K562 (cell line): ENCODE measurements around the gene CXCL6. TPM values are rescaled to one million over a fixed set of nuclear protein-coding genes. Genes with fewer than 3 reads are reported as not detected.

Experiments used
- BRF1 ChIP-seq: IDR thresholded peaks from 3 replicates; pipeline ENCODE4 v1.6.1; 2011; ENCODE audit warnings: borderline replicate concordance, mild to moderate bottlenecking; ENCODE audit not compliant: insufficient read length; ENCODE audit errors: extremely low read depth
- CCNT2 ChIP-seq: IDR thresholded peaks from 2 replicates; pipeline ENCODE4 v1.6.1; 2011; ENCODE audit warnings: borderline replicate concordance, low read depth, mild to moderate bottlenecking, moderate library complexity, mixed read lengths, low read length; ENCODE audit not compliant: insufficient read length; ENCODE audit errors: extremely low read depth
- E2F6 ChIP-seq, 2 experiments: IDR thresholded peaks; 2 replicates each; pipeline ENCODE4 v1.6.1; 2011; ENCODE audit warnings: borderline replicate concordance in 1 of 2, control low read depth in 1 of 2, low read depth in 1 of 2, low read length in 1 of 2, mild to moderate bottlenecking in 1 of 2, mixed read lengths in 1 of 2, moderate library complexity in 1 of 2; ENCODE audit not compliant: insufficient read depth in 1 of 2, insufficient read length in 1 of 2, poor library complexity in 1 of 2, severe bottlenecking in 1 of 2; ENCODE audit errors: extremely low read depth in 1 of 2
- HDGF ChIP-seq: fragments of 450-650 bp; IDR thresholded peaks from 2 replicates; pipeline ENCODE4 v1.6.1; 2016
- KAT2B ChIP-seq: IDR thresholded peaks from one replicate; pipeline ENCODE4 v1.6.1; 2012; ENCODE audit warnings: low read depth, mild to moderate bottlenecking, control low read depth, inconsistent platforms, low read length, moderate library complexity
- MAZ ChIP-seq, 2 experiments: fragments of 450-650 bp in 1 of 2; sonication (generic) in 1 of 2; formaldehyde crosslinking; IDR thresholded peaks in 1 of 2; conservative IDR thresholded peaks in 1 of 2; 2 replicates each; pipeline versions ENCODE4 v1.4.0 to v1.5.0; 2020; ENCODE audit warnings: mild to moderate bottlenecking in 1 of 2, missing genetic modification reagents in 1 of 2
- SRSF7 ChIP-seq: fragments of 200-400 bp; formaldehyde crosslinking; optimal IDR thresholded peaks from 2 replicates; pipeline ENCODE3; 2017; ENCODE audit warnings: mild to moderate bottlenecking, low read depth, low read length
- ZBTB7A ChIP-seq: IDR thresholded peaks from 2 replicates; pipeline ENCODE4 v1.6.1; 2011; ENCODE audit warnings: low read depth, mild to moderate bottlenecking, low read length, moderate library complexity, borderline replicate concordance; ENCODE audit not compliant: control insufficient read depth
- ZNF764 ChIP-seq: fragments of 250-450 bp; sonication (Bioruptor Pico); IDR thresholded peaks from 2 replicates; pipeline ENCODE4 v1.4.0; 2020; ENCODE audit warnings: low read depth, mild to moderate bottlenecking, moderate library complexity
- ZNF830 ChIP-seq: fragments of 250-450 bp; sonication (Bioruptor Pico); IDR thresholded peaks from 2 replicates; pipeline ENCODE4 v1.5.0; 2021; ENCODE audit warnings: mild to moderate bottlenecking
- polyA plus RNA-seq, 8 experiments: library from polyadenylated mRNA; depleted of rRNA in 4 of 8; stranded (reverse) in 5 of 8; unstranded in 3 of 8; fragments of >200 nt; fragmentation: Nextera tagmentation in 2 of 8; fragmentation: Illumina TruSeq in 1 of 8; extraction: Ambion mirVana in 2 of 8; extraction: Trizol in 1 of 8; gene quantifications; 2 replicates each; pipeline versions ENCODE4 v1.2.1 to v1.2.3, GENCODE V29; 2011 to 2014; ENCODE audit warnings: inconsistent platforms in 1 of 8, missing spikeins in 1 of 8
- total RNA-seq, 7 experiments: library from RNA; depleted of rRNA in 6 of 7; stranded (reverse); fragments of >200 nt in 6 of 7; fragmentation: Illumina TruSeq in 2 of 7; extraction: Trizol in 2 of 7; gene quantifications; 2 replicates each; pipeline versions ENCODE4 v1.2.1 to v1.2.3, GENCODE V29; 2011 to 2021; ENCODE audit warnings: low replicate concordance in 1 of 7
- TF ChIP-seq, protein P1 (sequence below), 2 experiments: IDR thresholded peaks; 2 replicates each; pipeline ENCODE4 v1.6.1; 2012; ENCODE audit warnings: improper control_type of control experiment in 2 of 2, low read depth in 2 of 2, low read length in 2 of 2, borderline replicate concordance in 1 of 2
- TF ChIP-seq, protein P2 (sequence below): sonication (generic); formaldehyde crosslinking; IDR thresholded peaks from 2 replicates; pipeline ENCODE4 v1.8.0; 2022; ENCODE audit warnings: mild to moderate bottlenecking, missing genetic modification reagents
- TF ChIP-seq, protein P3 (sequence below): fragments of 250-450 bp; sonication (Bioruptor Pico); IDR thresholded peaks from 2 replicates; pipeline ENCODE4 v1.4.0; 2020; ENCODE audit warnings: mild to moderate bottlenecking, moderate library complexity

The CXCL6 gene
- total and polyA plus RNA-seq, 9 of the 15 experiments (the other 6 are each of a cell fraction or from before 2014, with no cell fraction given) = not detected

DNA sequence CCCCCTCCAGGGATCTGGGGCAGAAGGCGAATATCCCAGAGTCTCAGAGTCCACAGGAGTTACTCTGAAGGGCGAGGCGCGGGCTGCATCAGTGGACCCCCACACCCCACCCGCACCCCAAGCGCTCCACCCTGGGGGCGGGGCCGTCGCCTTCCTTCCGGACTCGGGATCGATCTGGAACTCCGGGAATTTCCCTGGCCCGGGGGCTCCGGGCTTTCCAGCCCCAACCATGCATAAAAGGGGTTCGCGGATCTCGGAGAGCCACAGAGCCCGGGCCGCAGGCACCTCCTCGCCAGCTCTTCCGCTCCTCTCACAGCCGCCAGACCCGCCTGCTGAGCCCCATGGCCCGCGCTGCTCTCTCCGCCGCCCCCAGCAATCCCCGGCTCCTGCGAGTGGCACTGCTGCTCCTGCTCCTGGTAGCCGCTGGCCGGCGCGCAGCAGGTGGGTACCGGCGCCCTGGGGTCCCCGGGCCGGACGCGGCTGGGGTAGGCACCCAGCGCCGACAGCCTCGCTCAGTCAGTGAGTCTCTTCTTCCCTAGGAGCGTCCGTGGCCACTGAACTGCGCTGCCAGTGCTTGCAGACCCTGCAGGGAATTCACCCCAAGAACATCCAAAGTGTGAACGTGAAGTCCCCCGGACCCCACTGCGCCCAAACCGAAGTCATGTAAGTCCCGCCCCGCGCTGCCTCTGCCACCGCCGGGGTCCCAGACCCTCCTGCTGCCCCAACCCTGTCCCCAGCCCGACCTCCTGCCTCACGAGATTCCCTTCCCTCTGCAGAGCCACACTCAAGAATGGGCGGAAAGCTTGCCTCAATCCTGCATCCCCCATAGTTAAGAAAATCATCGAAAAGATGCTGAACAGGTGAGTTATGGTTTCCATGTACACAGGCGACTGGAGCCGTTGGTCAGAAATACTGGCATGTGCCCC, 32.9 kb downstream of the CXCL6 start, which contains the start of gene CXCL1 (continued):
- TF ChIP-seq BRF1 = no peak
- TF ChIP-seq ZBTB7A = peak; percentile 83; the same call in 1 of the 2 replicates
- TF ChIP-seq, protein P1, sequence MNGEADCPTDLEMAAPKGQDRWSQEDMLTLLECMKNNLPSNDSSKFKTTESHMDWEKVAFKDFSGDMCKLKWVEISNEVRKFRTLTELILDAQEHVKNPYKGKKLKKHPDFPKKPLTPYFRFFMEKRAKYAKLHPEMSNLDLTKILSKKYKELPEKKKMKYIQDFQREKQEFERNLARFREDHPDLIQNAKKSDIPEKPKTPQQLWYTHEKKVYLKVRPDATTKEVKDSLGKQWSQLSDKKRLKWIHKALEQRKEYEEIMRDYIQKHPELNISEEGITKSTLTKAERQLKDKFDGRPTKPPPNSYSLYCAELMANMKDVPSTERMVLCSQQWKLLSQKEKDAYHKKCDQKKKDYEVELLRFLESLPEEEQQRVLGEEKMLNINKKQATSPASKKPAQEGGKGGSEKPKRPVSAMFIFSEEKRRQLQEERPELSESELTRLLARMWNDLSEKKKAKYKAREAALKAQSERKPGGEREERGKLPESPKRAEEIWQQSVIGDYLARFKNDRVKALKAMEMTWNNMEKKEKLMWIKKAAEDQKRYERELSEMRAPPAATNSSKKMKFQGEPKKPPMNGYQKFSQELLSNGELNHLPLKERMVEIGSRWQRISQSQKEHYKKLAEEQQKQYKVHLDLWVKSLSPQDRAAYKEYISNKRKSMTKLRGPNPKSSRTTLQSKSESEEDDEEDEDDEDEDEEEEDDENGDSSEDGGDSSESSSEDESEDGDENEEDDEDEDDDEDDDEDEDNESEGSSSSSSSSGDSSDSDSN (IDR thresholded peaks at IDR 0.05; ENCODE audit: borderline replicate concordance in 1 of 2, low read depth in 2 of 2, low read length in 2 of 2) = 0 out of 4 replicates have a peak, but pooled peaks of 1 of the 2 experiments have one; percentile 56
- no peak for TF ChIP-seq ZNF764 (CRISPR knock-in tag)
- no peak for TF ChIP-seq KAT2B
- TF ChIP-seq, protein P2, sequence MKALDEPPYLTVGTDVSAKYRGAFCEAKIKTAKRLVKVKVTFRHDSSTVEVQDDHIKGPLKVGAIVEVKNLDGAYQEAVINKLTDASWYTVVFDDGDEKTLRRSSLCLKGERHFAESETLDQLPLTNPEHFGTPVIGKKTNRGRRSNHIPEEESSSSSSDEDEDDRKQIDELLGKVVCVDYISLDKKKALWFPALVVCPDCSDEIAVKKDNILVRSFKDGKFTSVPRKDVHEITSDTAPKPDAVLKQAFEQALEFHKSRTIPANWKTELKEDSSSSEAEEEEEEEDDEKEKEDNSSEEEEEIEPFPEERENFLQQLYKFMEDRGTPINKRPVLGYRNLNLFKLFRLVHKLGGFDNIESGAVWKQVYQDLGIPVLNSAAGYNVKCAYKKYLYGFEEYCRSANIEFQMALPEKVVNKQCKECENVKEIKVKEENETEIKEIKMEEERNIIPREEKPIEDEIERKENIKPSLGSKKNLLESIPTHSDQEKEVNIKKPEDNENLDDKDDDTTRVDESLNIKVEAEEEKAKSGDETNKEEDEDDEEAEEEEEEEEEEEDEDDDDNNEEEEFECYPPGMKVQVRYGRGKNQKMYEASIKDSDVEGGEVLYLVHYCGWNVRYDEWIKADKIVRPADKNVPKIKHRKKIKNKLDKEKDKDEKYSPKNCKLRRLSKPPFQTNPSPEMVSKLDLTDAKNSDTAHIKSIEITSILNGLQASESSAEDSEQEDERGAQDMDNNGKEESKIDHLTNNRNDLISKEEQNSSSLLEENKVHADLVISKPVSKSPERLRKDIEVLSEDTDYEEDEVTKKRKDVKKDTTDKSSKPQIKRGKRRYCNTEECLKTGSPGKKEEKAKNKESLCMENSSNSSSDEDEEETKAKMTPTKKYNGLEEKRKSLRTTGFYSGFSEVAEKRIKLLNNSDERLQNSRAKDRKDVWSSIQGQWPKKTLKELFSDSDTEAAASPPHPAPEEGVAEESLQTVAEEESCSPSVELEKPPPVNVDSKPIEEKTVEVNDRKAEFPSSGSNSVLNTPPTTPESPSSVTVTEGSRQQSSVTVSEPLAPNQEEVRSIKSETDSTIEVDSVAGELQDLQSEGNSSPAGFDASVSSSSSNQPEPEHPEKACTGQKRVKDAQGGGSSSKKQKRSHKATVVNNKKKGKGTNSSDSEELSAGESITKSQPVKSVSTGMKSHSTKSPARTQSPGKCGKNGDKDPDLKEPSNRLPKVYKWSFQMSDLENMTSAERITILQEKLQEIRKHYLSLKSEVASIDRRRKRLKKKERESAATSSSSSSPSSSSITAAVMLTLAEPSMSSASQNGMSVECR (CRISPR knock-in tag) = 0 out of 2 replicates have a peak, but pooled peaks have one; percentile 15
- TF ChIP-seq, protein P3, sequence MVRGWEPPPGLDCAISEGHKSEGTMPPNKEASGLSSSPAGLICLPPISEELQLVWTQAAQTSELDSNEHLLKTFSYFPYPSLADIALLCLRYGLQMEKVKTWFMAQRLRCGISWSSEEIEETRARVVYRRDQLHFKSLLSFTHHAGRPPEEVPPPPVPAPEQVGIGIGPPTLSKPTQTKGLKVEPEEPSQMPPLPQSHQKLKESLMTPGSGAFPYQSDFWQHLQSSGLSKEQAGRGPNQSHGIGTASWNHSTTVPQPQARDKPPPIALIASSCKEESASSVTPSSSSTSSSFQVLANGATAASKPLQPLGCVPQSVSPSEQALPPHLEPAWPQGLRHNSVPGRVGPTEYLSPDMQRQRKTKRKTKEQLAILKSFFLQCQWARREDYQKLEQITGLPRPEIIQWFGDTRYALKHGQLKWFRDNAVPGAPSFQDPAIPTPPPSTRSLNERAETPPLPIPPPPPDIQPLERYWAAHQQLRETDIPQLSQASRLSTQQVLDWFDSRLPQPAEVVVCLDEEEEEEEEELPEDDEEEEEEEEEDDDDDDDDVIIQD (CRISPR knock-in tag) = no peak
- TF ChIP-seq E2F6 (IDR thresholded peaks at IDR 0.05; ENCODE audit: borderline replicate concordance in 1 of 2, extremely low read depth in 1 of 2, insufficient read depth in 1 of 2, insufficient read length in 1 of 2, low read depth in 1 of 2, low read length in 1 of 2, poor library complexity in 1 of 2, severe bottlenecking in 1 of 2) = peak in 1 of 2 experiments; percentile 70
- TF ChIP-seq SRSF7 = no peak
- no peak for TF ChIP-seq CCNT2
- TF ChIP-seq ZNF830 = no peak
- TF ChIP-seq MAZ (CRISPR knock-in tag; conservative IDR thresholded peaks at IDR 0.05 in 1 of 2, IDR thresholded peaks at IDR 0.05 in 1 of 2) = peak in 1 of 2 experiments; percentile 86; a peak in 2 of 4 replicates
- TF ChIP-seq HDGF = no peak
